Astrocyte (in vitro differentiated cells and primary cell): Measurements from ENCODE around the gene STK24.

Source experiments
- CTCF ChIP-seq: IDR thresholded peaks from 2 replicates; pipeline ENCODE4 v1.5.1; 2011; ENCODE audit warnings: low read depth, mild to moderate bottlenecking, inconsistent platforms, low read length, moderate library complexity; ENCODE audit not compliant: insufficient read depth
- EZH2 ChIP-seq: IDR thresholded peaks from 2 replicates; pipeline ENCODE4 v1.6.1; 2012; ENCODE audit warnings: mild to moderate bottlenecking, low read length, inconsistent platforms; ENCODE audit not compliant: insufficient read depth

GRCh38 chr13:98444381-98444780 lies 132.5 kb downstream of the STK24 start:
- TF ChIP-seq CTCF (no peak), EZH2 (no peak)
